HG02840 (cell line): ENCODE results near the gene NEURL2.
"Not testable (repeated sequence)": the region's sequence is repeated elsewhere in the genome, so short reads cannot be mapped to it uniquely, and the experiment has no call there.

Source experiments
- ATAC-seq: cut with Tn5 transposase; IDR thresholded peaks from one replicate; pipeline ENCODE4 v1.9.1; 2021; ENCODE audit warnings: mild to moderate bottlenecking, moderate library complexity, moderate number of reproducible peaks; ENCODE audit not compliant: unreplicated experiment, low FRiP score

Gene NEURL2

GRCh38 chr20:45901332-45901731 lies 10.3 kb upstream of the NEURL2 start:
- not testable (repeated sequence) for ATAC-seq

- ATAC-seq: no peak
These were observed 8.2 kb upstream of the NEURL2 start for GRCh38 chr20:45899046-45899835.

- no peak for ATAC-seq
These were observed 7.3 kb upstream of the NEURL2 start for GRCh38 chr20:45898285-45898684.

GRCh38 chr20:45897692-45898091 lies 6.7 kb upstream of the NEURL2 start:
- no peak for ATAC-seq

- ATAC-seq: no peak
These were observed 6.3 kb upstream of the NEURL2 start for GRCh38 chr20:45897289-45897688.

- no peak for ATAC-seq
These were observed 5.7 kb upstream of the NEURL2 start for GRCh38 chr20:45896641-45897161.

- ATAC-seq: no peak
These were observed 3.8 kb upstream of the NEURL2 start for GRCh38 chr20:45894797-45895196.

GRCh38 chr20:45893831-45894230 lies 2.8 kb upstream of the NEURL2 start:
- ATAC-seq: no peak

GRCh38 chr20:45892828-45893500 lies 2.0 kb upstream of the NEURL2 start:
- no peak for ATAC-seq

- ATAC-seq: no peak
These were observed 1.2 kb upstream of the NEURL2 start for GRCh38 chr20:45892049-45892825.

GRCh38 chr20:45890077-45890984 lies 677 bp downstream of the NEURL2 start:
- ATAC-seq: peak; percentile 13

GRCh38 chr20:45888681-45889080 lies 2.3 kb downstream of the NEURL2 start:
- ATAC-seq: no peak

- no peak for ATAC-seq
These were observed 3.7 kb downstream of the NEURL2 start, which contains the start of gene SPATA25 for GRCh38 chr20:45887346-45887715. Gene SPATA25 (minus strand): TSS chr20:45887622. CDS start chr20:45887590, 32 bp downstream.

GRCh38 chr20:45886590-45887345 lies 4.2 kb downstream of the NEURL2 start:
- ATAC-seq: no peak

- ATAC-seq: no peak
These were observed 7.9 kb downstream of the NEURL2 start for GRCh38 chr20:45883100-45883469.

- no peak for ATAC-seq
These were observed 8.4 kb downstream of the NEURL2 start for GRCh38 chr20:45882469-45883099.

- peak; percentile 98 for ATAC-seq
These were observed 9.8 kb downstream of the NEURL2 start, which contains the start of gene ZSWIM1 for GRCh38 chr20:45880988-45881788. Gene ZSWIM1 (plus strand): TSS chr20:45881227. CDS start chr20:45882593, 1,366 bp downstream.
